ENCODE data around the gene TAS2R38. TPM values are rescaled to one million over a fixed set of nuclear protein-coding genes. Genes with fewer than 3 reads are reported as not detected.

Gene TAS2R38
- total RNA-seq, 3 donors from 2014 or later, result not detected

DNA sequence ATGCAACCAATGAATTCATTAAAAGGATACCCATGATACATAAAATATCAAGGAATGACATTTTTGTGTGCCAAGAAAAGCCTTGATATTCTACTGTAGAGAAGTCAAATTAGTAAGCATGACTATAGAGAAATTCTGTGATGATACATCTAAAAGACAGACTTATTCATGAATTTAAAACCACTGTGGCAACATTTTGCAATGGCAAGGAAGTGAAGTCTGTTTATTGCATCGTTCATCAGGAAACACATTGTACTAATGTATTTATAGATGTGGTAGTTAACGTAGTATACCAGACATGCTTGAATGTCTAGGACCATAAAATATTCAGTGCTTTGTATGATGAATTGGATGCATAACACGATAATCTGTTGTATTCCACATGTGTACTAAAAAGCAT, 17.5 kb downstream of the TAS2R38 start:
- H3K27ac ChIP-seq, result no peak overlapping the region
- H3K4me3 ChIP-seq, result no peak overlapping the region
- intact Hi-C loops (cut with DNase I; ENCODE audit: low total_unique reads), result no loop called here
- no peaks in the 10 kb centered on the region for H3K9me3 ChIP-seq
- no peak for DNase-seq (ENCODE audit: low spot score in 2 of 2)
- H3K27me3 ChIP-seq, result no peaks in the 10 kb centered on the region
- TF ChIP-seq POLR2A (IDR thresholded peaks at IDR 0.05), result no peak
- no peaks in the 10 kb centered on the region for H3K36me3 ChIP-seq
- H3K4me1 ChIP-seq, result no peaks in the 10 kb centered on the region

DNA sequence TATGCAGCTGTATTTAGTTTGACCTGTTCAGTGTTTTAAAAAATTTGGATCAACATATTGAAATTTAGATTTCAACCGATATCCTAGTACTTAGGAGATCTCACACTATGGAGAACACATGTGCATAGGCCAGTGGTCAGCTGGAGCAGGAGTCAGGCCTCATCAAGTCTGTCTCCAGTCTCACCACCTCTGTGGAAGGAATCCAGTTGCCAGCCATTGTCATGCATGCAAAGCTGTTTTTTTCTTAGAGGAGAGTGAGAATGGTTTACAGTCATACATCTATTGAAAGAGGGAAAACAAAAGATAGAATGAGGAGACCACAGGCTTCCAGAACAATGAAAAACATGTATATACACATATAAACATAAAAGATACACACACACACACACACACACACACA, 19.2 kb downstream of the TAS2R38 start:
- no peak overlapping the region for H3K27ac ChIP-seq
- no peaks in the 10 kb centered on the region for H3K27me3 ChIP-seq
- DNase-seq (ENCODE audit: low spot score in 2 of 2), result no peak
- no peaks in the 10 kb centered on the region for H3K9me3 ChIP-seq
- intact Hi-C loops (cut with DNase I; ENCODE audit: low total_unique reads), result no loop called here
- no peaks in the 10 kb centered on the region for H3K4me1 ChIP-seq
- no peak for TF ChIP-seq POLR2AphosphoS5 (IDR thresholded peaks at IDR 0.05)
- TF ChIP-seq, protein P1, sequence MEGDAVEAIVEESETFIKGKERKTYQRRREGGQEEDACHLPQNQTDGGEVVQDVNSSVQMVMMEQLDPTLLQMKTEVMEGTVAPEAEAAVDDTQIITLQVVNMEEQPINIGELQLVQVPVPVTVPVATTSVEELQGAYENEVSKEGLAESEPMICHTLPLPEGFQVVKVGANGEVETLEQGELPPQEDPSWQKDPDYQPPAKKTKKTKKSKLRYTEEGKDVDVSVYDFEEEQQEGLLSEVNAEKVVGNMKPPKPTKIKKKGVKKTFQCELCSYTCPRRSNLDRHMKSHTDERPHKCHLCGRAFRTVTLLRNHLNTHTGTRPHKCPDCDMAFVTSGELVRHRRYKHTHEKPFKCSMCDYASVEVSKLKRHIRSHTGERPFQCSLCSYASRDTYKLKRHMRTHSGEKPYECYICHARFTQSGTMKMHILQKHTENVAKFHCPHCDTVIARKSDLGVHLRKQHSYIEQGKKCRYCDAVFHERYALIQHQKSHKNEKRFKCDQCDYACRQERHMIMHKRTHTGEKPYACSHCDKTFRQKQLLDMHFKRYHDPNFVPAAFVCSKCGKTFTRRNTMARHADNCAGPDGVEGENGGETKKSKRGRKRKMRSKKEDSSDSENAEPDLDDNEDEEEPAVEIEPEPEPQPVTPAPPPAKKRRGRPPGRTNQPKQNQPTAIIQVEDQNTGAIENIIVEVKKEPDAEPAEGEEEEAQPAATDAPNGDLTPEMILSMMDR (IDR thresholded peaks at IDR 0.05), result no peak
- TF ChIP-seq POLR2A (IDR thresholded peaks at IDR 0.05), result no peak
- no peak overlapping the region for H3K4me3 ChIP-seq
- no peaks in the 10 kb centered on the region for H3K36me3 ChIP-seq

DNA sequence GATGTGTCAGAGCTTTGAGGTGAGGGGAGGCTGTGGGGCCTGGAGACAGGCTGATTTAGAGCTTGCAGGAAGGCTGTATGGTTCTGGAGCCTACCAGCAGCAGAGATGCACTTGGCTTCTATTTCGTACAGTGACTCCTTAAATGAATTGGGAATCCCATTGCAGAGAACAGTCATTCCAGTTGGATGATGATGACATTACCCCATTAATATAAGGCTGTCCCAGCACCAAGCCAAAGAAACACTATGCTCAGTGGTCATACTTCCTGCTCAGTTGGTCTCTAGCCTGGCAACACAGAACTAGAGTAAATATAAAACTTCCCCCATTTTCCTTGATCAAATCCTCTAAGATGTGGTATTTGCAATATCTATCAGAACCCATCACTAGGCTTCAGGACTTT, 21.1 kb downstream of the TAS2R38 start:
- TF ChIP-seq, protein P1 (IDR thresholded peaks at IDR 0.05), result no peak
- TF ChIP-seq POLR2A (IDR thresholded peaks at IDR 0.05) (no peak), POLR2AphosphoS5 (IDR thresholded peaks at IDR 0.05) (no peak)
- Histone ChIP-seq H3K27ac (no peak overlapping the region), H3K36me3 (no peaks in the 10 kb centered on the region), H3K27me3 (no peaks in the 10 kb centered on the region), H3K4me1 (no peaks in the 10 kb centered on the region), H3K9me3 (no peaks in the 10 kb centered on the region), H3K4me3 (no peak overlapping the region)
- intact Hi-C loops (cut with DNase I; ENCODE audit: low total_unique reads), result no loop called here
- DNase-seq (ENCODE audit: low spot score in 2 of 2), result no peak

DNA sequence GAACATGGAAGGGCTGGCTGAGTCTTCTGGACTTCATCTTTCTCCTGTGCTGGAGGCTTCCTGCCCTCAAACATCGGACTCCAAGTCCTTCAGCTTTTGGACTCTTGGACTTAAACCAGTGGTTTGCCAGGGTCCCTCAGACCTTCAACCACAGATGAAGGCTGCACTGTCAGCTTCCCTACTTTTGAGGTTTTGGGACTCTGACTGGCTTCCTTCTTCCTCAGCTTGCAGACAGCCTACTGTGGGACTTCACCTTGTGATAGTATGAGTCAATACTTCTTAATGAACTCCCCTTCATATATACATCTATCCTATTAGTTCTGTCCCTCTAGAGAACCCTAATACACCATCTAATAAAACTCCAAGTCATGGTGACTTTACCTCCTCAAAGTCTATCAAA, 22.8 kb downstream of the TAS2R38 start:
- intact Hi-C loops (cut with DNase I; ENCODE audit: low total_unique reads), result no loop called here
- H3K4me3 ChIP-seq, result no peak overlapping the region
- H3K27me3 ChIP-seq, result no peaks in the 10 kb centered on the region
- DNase-seq (ENCODE audit: low spot score in 2 of 2), result no peak
- H3K27ac ChIP-seq, result no peak overlapping the region
- no peak for TF ChIP-seq POLR2A (IDR thresholded peaks at IDR 0.05)
- no peak for TF ChIP-seq POLR2AphosphoS5 (IDR thresholded peaks at IDR 0.05)
- TF ChIP-seq, protein P1 (IDR thresholded peaks at IDR 0.05), result no peak
- no peaks in the 10 kb centered on the region for H3K9me3 ChIP-seq
- H3K36me3 ChIP-seq, result no peaks in the 10 kb centered on the region
- H3K4me1 ChIP-seq, result no peaks in the 10 kb centered on the region

DNA sequence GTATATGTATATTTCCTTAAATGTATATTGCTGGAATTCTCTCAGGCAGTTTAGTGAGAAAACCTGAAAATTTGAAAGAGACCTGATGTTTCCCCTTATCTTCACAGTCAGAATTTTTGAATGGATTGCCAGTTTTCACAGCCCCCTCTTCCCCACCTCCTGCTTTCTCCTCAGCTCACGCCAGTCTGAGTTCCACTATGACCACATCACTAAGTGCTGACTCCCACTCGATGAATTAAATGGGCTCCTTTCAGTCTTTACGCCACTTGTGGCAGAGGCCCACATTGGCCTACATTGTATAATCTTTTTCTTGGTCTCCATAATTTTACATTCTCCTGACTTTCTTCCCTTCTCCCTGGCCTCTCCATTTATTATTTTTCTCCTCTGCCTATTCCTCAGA, 23.7 kb downstream of the TAS2R38 start:
- no peaks in the 10 kb centered on the region for H3K4me1 ChIP-seq
- no peaks in the 10 kb centered on the region for H3K36me3 ChIP-seq
- TF ChIP-seq POLR2AphosphoS5 (IDR thresholded peaks at IDR 0.05) (no peak), POLR2A (IDR thresholded peaks at IDR 0.05) (no peak)
- TF ChIP-seq, protein P1 (IDR thresholded peaks at IDR 0.05), result no peak
- no peaks in the 10 kb centered on the region for H3K9me3 ChIP-seq
- H3K27ac ChIP-seq, result no peak overlapping the region
- intact Hi-C loops (cut with DNase I; ENCODE audit: low total_unique reads), result no loop called here
- no peak overlapping the region for H3K4me3 ChIP-seq
- no peaks in the 10 kb centered on the region for H3K27me3 ChIP-seq
- no peak for DNase-seq (ENCODE audit: low spot score in 2 of 2)

DNA sequence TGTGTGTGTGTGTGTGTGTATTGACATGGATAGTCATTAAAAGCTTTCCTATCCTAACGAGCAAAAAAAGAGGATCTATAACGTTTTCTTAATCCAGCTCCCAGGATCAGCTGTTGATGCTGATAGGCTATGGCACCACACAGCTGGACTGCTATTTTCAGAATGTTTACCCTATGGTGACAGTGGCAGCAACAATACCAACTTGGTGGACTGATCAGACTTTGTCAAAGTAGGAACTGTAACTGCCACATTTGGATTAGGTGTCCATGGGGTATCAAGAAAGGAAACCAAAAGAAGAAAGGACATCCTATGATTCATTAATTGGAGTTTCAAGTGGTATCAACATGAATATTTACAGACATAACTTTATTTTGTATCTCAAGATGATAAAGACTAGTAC, 24.1 kb downstream of the TAS2R38 start:
- intact Hi-C loops (cut with DNase I; ENCODE audit: low total_unique reads), result no loop called here
- H3K36me3 ChIP-seq, result no peaks in the 10 kb centered on the region
- no peak for DNase-seq (ENCODE audit: low spot score in 2 of 2)
- H3K27ac ChIP-seq, result no peak overlapping the region
- no peaks in the 10 kb centered on the region for H3K27me3 ChIP-seq
- TF ChIP-seq POLR2A (IDR thresholded peaks at IDR 0.05), result no peak
- TF ChIP-seq, protein P1 (IDR thresholded peaks at IDR 0.05), result no peak
- TF ChIP-seq POLR2AphosphoS5 (IDR thresholded peaks at IDR 0.05), result no peak
- no peaks in the 10 kb centered on the region for H3K4me1 ChIP-seq
- no peaks in the 10 kb centered on the region for H3K9me3 ChIP-seq
- no peak overlapping the region for H3K4me3 ChIP-seq
